B cell (primary cell): ENCODE results near the gene NTN1.

Source experiments
- CTCF ChIP-seq: fragments of 200-600 bp; IDR thresholded peaks from one replicate; pipeline ENCODE4 v1.8.0; 2022; ENCODE audit warnings: antibody characterized with exemption, mild to moderate bottlenecking
- EZH2 ChIP-seq: IDR thresholded peaks from 2 replicates; pipeline ENCODE4 v1.6.1; 2012; ENCODE audit warnings: borderline replicate concordance, low read depth, mild to moderate bottlenecking, moderate library complexity, low read length; ENCODE audit not compliant: insufficient read depth, poor library complexity, severe bottlenecking

- TF ChIP-seq CTCF (no peak), EZH2 (no peak)
Observed at GRCh38 chr17:9215465-9215864, 194.2 kb downstream of the NTN1 start.
